Spleen (tissue), 7 donors: ENCODE measurements around the gene HSPB2.

Source experiments
- CTCF ChIP-seq, 11 experiments: fragments of 200-600 bp in 7 of 11; fragments of 450-650 bp in 4 of 11; sonication (generic) in 4 of 11; IDR thresholded peaks in 8 of 11; conservative IDR thresholded peaks in 3 of 11; 1 replicate in 7 of 11; 2 replicates in 4 of 11; pipeline versions ENCODE4 v1.4.0 to v1.8.0; 2016 to 2021; ENCODE audit warnings: antibody characterized with exemption in 11 of 11, inconsistent platforms in 4 of 11, mild to moderate bottlenecking in 1 of 11
- POLR2A ChIP-seq, 3 donors: fragments of 450-650 bp; IDR thresholded peaks; one replicate each; pipeline ENCODE4 v1.5.1; 2017; ENCODE audit warnings: antibody characterized with exemption in 3 of 3, mild to moderate bottlenecking in 1 of 3
- donor health status: DM: no; HTN: no; CAD: no; lungs with moderate emphysema.
- donor health status: DM: no; HTN: no; CAD: no.
- donor health status: DM: no; HTN: no; CAD: no.

GRCh38 chr11:111905411-111905810, 7.1 kb upstream of the HSPB2 start:
- TF ChIP-seq POLR2A (IDR thresholded peaks at IDR 0.05) (no peak), CTCF (IDR thresholded peaks at IDR 0.05 in 8 of 11, conservative IDR thresholded peaks at IDR 0.05 in 3 of 11) (no peak)
